GM12878 (cell line): ENCODE data around the gene TMEM167B.

Experiments used
- NFYB ChIP-seq: IDR thresholded peaks from 2 replicates; pipeline ENCODE4 v1.6.1; 2011; ENCODE audit warnings: low read depth, mild to moderate bottlenecking, low read length, improper control_type of control experiment, moderate library complexity; ENCODE audit not compliant: insufficient read depth
- POLR2AphosphoS5 ChIP-seq: IDR thresholded peaks from 2 replicates; pipeline ENCODE4 v1.6.1; 2011; ENCODE audit warnings: mild to moderate bottlenecking, low read length, inconsistent platforms
- SRF ChIP-seq, 2 experiments: IDR thresholded peaks; 2 replicates each; pipeline ENCODE4 v1.6.1; 2011; ENCODE audit warnings: low read depth in 2 of 2, low read length in 2 of 2, mild to moderate bottlenecking in 1 of 2, moderate library complexity in 1 of 2
- TF ChIP-seq, protein P1 (sequence below), 3 experiments: IDR thresholded peaks in 2 of 3; conservative IDR thresholded peaks in 1 of 3; 2 replicates each; pipeline ENCODE4 v1.5.1; 2011; ENCODE audit warnings: low read depth in 3 of 3, low read length in 3 of 3, mild to moderate bottlenecking in 3 of 3, control low read depth in 2 of 3, moderate library complexity in 2 of 3, inconsistent platforms in 1 of 3, mixed read lengths in 1 of 3; ENCODE audit not compliant: control insufficient read depth in 2 of 3, insufficient read depth in 1 of 3; ENCODE audit errors: extremely low read depth in 1 of 3

DNA sequence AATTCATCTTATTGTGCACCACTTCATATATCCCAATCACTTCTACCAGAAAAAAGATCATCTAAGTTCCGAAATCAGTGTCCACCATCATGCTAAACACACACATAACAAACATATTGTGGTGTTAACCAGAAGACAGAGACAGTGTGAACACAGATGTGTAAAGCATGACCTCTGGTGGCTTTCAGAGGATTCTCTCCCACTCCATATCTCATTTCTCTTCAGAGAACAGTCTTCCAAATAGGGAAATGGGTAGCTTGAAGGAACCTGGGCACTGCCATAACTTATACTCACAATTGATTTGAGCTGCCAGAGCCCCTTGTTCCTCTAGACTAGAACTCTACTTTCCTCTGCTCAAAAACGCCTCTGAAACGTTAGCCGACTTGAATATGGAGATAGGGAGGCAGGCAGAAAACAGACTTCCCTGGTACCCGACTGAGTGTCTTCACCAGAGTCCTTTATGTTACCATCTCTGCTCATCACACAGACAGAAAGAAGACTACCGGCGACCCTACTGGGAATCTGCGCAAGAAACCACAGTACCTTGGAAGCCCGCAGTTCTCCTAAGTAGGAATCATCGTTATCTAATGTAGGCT lies 21.6 kb downstream of the TMEM167B start:
- TF ChIP-seq POLR2AphosphoS5 (no peak), NFYB (no peak), SRF (IDR thresholded peaks at IDR 0.05; ENCODE audit: low read depth in 2 of 2, low read length in 2 of 2) (no peak)
- TF ChIP-seq, protein P1, sequence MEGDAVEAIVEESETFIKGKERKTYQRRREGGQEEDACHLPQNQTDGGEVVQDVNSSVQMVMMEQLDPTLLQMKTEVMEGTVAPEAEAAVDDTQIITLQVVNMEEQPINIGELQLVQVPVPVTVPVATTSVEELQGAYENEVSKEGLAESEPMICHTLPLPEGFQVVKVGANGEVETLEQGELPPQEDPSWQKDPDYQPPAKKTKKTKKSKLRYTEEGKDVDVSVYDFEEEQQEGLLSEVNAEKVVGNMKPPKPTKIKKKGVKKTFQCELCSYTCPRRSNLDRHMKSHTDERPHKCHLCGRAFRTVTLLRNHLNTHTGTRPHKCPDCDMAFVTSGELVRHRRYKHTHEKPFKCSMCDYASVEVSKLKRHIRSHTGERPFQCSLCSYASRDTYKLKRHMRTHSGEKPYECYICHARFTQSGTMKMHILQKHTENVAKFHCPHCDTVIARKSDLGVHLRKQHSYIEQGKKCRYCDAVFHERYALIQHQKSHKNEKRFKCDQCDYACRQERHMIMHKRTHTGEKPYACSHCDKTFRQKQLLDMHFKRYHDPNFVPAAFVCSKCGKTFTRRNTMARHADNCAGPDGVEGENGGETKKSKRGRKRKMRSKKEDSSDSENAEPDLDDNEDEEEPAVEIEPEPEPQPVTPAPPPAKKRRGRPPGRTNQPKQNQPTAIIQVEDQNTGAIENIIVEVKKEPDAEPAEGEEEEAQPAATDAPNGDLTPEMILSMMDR (IDR thresholded peaks at IDR 0.05 in 2 of 3, conservative IDR thresholded peaks at IDR 0.05 in 1 of 3; ENCODE audit: control insufficient read depth in 2 of 3, extremely low read depth in 1 of 3, insufficient read depth in 1 of 3, low read depth in 3 of 3, low read length in 3 of 3): peak; percentile 44 to 67 (median 56); a peak in 5 of 6 replicates
